ENCODE data around the gene RBMS3.
"Not testable (repeated sequence)": the region's sequence is repeated elsewhere in the genome, so short reads cannot be mapped to it uniquely, and the experiment has no call there.

The RBMS3 gene

GRCh38 chr3:29796808-29797207 is 515.9 kb downstream of the RBMS3 start:
- no peak for DNase-seq (ENCODE audit: low spot score)
- H3K27ac ChIP-seq: no peak overlapping the region
- H3K4me3 ChIP-seq: no peak overlapping the region
- TF ChIP-seq CTCF (IDR thresholded peaks at IDR 0.05): no peak

GRCh38 chr3:29802057-29802456 is 521.2 kb downstream of the RBMS3 start:
- no peak for TF ChIP-seq CTCF (IDR thresholded peaks at IDR 0.05)

GRCh38 chr3:29804044-29804443 is 523.2 kb downstream of the RBMS3 start:
- no peak overlapping the region for H3K27ac ChIP-seq
- no peak for DNase-seq (ENCODE audit: low spot score)
- TF ChIP-seq CTCF (IDR thresholded peaks at IDR 0.05): no peak
- no peak overlapping the region for H3K4me3 ChIP-seq

More at GRCh38 chr3:29802057-29802456, 521.2 kb downstream of the RBMS3 start:
- no peak overlapping the region for H3K4me3 ChIP-seq
- H3K27ac ChIP-seq: no peak overlapping the region
- no peak for DNase-seq (ENCODE audit: low spot score)

- TF ChIP-seq CTCF (IDR thresholded peaks at IDR 0.05): no peak
- H3K4me3 ChIP-seq: no peak overlapping the region
- H3K27ac ChIP-seq: no peak overlapping the region
- no peak for DNase-seq (ENCODE audit: low spot score)
These were observed 524.9 kb downstream of the RBMS3 start for GRCh38 chr3:29805757-29806156.

GRCh38 chr3:29808324-29808723 is 527.5 kb downstream of the RBMS3 start:
- not testable (repeated sequence) for H3K4me3 ChIP-seq; H3K27ac ChIP-seq; DNase-seq (ENCODE audit: low spot score)

- Histone ChIP-seq H3K4me3 (no peak overlapping the region), H3K27ac (no peak overlapping the region)
- TF ChIP-seq CTCF (IDR thresholded peaks at IDR 0.05): no peak
- DNase-seq (ENCODE audit: low spot score): no peak
These were observed 541.2 kb downstream of the RBMS3 start for GRCh38 chr3:29822071-29822470.

GRCh38 chr3:29823233-29823632 is 542.4 kb downstream of the RBMS3 start:
- H3K27ac ChIP-seq: no peak overlapping the region
- no peak for TF ChIP-seq CTCF (IDR thresholded peaks at IDR 0.05)
- H3K4me3 ChIP-seq: no peak overlapping the region
- DNase-seq (ENCODE audit: low spot score): no peak

GRCh38 chr3:29826712-29827111 is 545.8 kb downstream of the RBMS3 start:
- H3K27ac ChIP-seq: no peak overlapping the region
- DNase-seq (ENCODE audit: low spot score): no peak
- TF ChIP-seq CTCF (IDR thresholded peaks at IDR 0.05): no peak
- H3K4me3 ChIP-seq: no peak overlapping the region

All from coronary artery (tissue), 2 donors.